ENCODE data around the gene NUPR2. TPM values are rescaled to one million over a fixed set of nuclear protein-coding genes. Genes with fewer than 3 reads are reported as not detected.

The NUPR2 gene
- total and polyA plus RNA-seq, 2 of the 8 experiments (the other 6 are each of a cell fraction or from before 2014, with no cell fraction given), result not detected

GRCh38 chr7:56106108-56107073 lies 9.8 kb downstream of the NUPR2 start, which contains the start of gene CHCHD2 (continued):
- TF ChIP-seq, protein P1, sequence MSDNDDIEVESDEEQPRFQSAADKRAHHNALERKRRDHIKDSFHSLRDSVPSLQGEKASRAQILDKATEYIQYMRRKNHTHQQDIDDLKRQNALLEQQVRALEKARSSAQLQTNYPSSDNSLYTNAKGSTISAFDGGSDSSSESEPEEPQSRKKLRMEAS (IDR thresholded peaks at IDR 0.05), result 0 out of 2 replicates have a peak, but pooled peaks have one; percentile 33
- TF ChIP-seq TCF12 (IDR thresholded peaks at IDR 0.05; ENCODE audit: low read depth, low read length), result no peak
- 0 out of 2 replicates have a peak, but pooled peaks have one; percentile 15 for TF ChIP-seq USF2 (IDR thresholded peaks at IDR 0.05; ENCODE audit: low read length)
- TF ChIP-seq SUZ12 (IDR thresholded peaks at IDR 0.05; ENCODE audit: low read length), result no peak
- no peak for TF ChIP-seq KDM1A (IDR thresholded peaks at IDR 0.05; ENCODE audit: borderline replicate concordance, low read length)
- peak; percentile 73 for TF ChIP-seq TAF1 (IDR thresholded peaks at IDR 0.05; ENCODE audit: low read depth, low read length)
- TF ChIP-seq EP300 (IDR thresholded peaks at IDR 0.05; ENCODE audit: borderline replicate concordance in 1 of 2, low read depth in 2 of 2, low read length in 2 of 2), result no peak
- TF ChIP-seq PHF8 (conservative IDR thresholded peaks at IDR 0.05; ENCODE audit: low read depth, low read length), result peak; percentile 54; the same call in 1 of the 2 replicates
- peak; percentile 62; the same call in 1 of the 2 replicates for TF ChIP-seq TBP (IDR thresholded peaks at IDR 0.05; ENCODE audit: low read depth, low read length)
- TF ChIP-seq SIN3A (conservative IDR thresholded peaks at IDR 0.05 in 1 of 2, IDR thresholded peaks at IDR 0.05 in 1 of 2; ENCODE audit: low read depth in 1 of 2, low read length in 2 of 2), result 0 out of 4 replicates have a peak, but pooled peaks of 1 of the 2 experiments have one; percentile 19
- peak; percentile 63 for TF ChIP-seq CHD2 (IDR thresholded peaks at IDR 0.05; ENCODE audit: low read length)
- TF ChIP-seq SP1 (IDR thresholded peaks at IDR 0.05; ENCODE audit: low read depth, low read length), result peak; percentile 88
- no peak for TF ChIP-seq FOSL1 (IDR thresholded peaks at IDR 0.05; ENCODE audit: insufficient read depth, low read depth, low read length)
- peak; percentile 45 for TF ChIP-seq TAF7 (optimal IDR thresholded peaks at IDR 0.05; ENCODE audit: borderline replicate concordance, low read depth, low read length)

Data from H1 (cell line).